Adrenal gland (tissue), 5 donors: Measurements from ENCODE around the gene ZZZ3.

ENCODE experiments used
- CTCF ChIP-seq, 6 experiments: fragments of 450-650 bp in 4 of 6; fragments of 200-600 bp in 2 of 6; sonication (generic) in 1 of 6; IDR thresholded peaks; 1 replicate in 5 of 6; 2 replicates in 1 of 6; pipeline versions ENCODE4 v1.5.1 to v1.8.0; 2016 to 2021; ENCODE audit warnings: antibody characterized with exemption in 6 of 6, mild to moderate bottlenecking in 2 of 6, moderate library complexity in 1 of 6
- POLR2A ChIP-seq, 2 donors: fragments of 450-650 bp; IDR thresholded peaks; one replicate each; pipeline ENCODE4 v1.6.1; 2017; ENCODE audit warnings: antibody characterized with exemption in 2 of 2, mild to moderate bottlenecking in 2 of 2, moderate library complexity in 1 of 2
- donor health status: DM: no; HTN: no; CAD: no.

DNA sequence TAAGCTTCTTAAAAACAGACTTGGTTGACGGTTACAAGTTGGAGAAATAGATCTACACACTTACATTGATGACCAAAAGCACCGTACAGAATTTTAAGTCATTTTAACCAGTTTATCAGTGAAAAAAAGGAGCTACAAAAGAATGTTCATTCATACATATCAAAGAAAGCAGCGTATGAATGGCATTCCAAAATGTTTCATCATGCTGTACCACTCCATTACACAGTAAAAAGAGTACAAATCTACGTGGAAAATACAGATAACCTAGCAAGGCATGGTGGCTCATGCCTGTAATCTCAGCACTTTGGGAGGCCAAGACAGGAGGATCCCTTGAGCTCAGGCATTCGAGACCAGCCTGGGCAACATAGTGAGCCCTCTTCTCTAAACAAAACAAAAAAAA lies 40.3 kb downstream of the ZZZ3 start:
- no peak for TF ChIP-seq POLR2A (IDR thresholded peaks at IDR 0.05)
- no peak for TF ChIP-seq CTCF (IDR thresholded peaks at IDR 0.05)
